GM18519 (cell line): ENCODE data around the gene NME7.
"Not testable (repeated sequence)": the region's sequence is repeated elsewhere in the genome, so short reads cannot be mapped to it uniquely, and the experiment has no call there.

ENCODE experiments used
- ATAC-seq: cut with Tn5 transposase; IDR thresholded peaks from one replicate; pipeline ENCODE4 v1.9.1; 2021; ENCODE audit warnings: mild to moderate bottlenecking, moderate library complexity; ENCODE audit not compliant: unreplicated experiment, low FRiP score

The NME7 gene

GRCh38 chr1:169345511-169345910 lies 22.1 kb downstream of the NME7 start:
- ATAC-seq: no peak

- ATAC-seq: not testable (repeated sequence)
These were observed 25.5 kb downstream of the NME7 start for GRCh38 chr1:169342096-169342495.

GRCh38 chr1:169340882-169341281 lies 26.7 kb downstream of the NME7 start:
- ATAC-seq: no peak

- ATAC-seq: no peak
These were observed 27.8 kb downstream of the NME7 start for GRCh38 chr1:169339773-169340172.

GRCh38 chr1:169338617-169339016 lies 29.0 kb downstream of the NME7 start:
- ATAC-seq: no peak

- not testable (repeated sequence) for ATAC-seq
These were observed 30.5 kb downstream of the NME7 start for GRCh38 chr1:169336947-169337715.

- not testable (repeated sequence) for ATAC-seq
These were observed 32.9 kb downstream of the NME7 start for GRCh38 chr1:169334727-169335126.

GRCh38 chr1:169330927-169331326 lies 36.7 kb downstream of the NME7 start:
- no peak for ATAC-seq

GRCh38 chr1:169329383-169329782 lies 38.2 kb downstream of the NME7 start:
- ATAC-seq: no peak

GRCh38 chr1:169327875-169328274 lies 39.7 kb downstream of the NME7 start:
- no peak for ATAC-seq

GRCh38 chr1:169326956-169327268 lies 40.7 kb downstream of the NME7 start:
- peak; percentile 77 for ATAC-seq

- ATAC-seq: peak; percentile 3
These were observed 41.2 kb downstream of the NME7 start for GRCh38 chr1:169326261-169326955.

GRCh38 chr1:169325117-169325516 lies 42.5 kb downstream of the NME7 start:
- no peak for ATAC-seq

- no peak for ATAC-seq
These were observed 45.5 kb downstream of the NME7 start for GRCh38 chr1:169322138-169322537.

GRCh38 chr1:169321539-169321938 lies 46.1 kb downstream of the NME7 start:
- ATAC-seq: no peak

- ATAC-seq: no peak
These were observed 48.9 kb downstream of the NME7 start for GRCh38 chr1:169318536-169319244.

GRCh38 chr1:169316556-169316955 lies 51.0 kb downstream of the NME7 start:
- no peak for ATAC-seq

GRCh38 chr1:169312084-169312954 lies 55.3 kb downstream of the NME7 start:
- ATAC-seq: no peak

- ATAC-seq: peak; percentile 57
These were observed 58.1 kb downstream of the NME7 start for GRCh38 chr1:169309178-169310166.
